Neural progenitor cell (in vitro differentiated cells): ENCODE results near the gene PRPF31.

Experiments used
- CTCF ChIP-seq: fragments of 200-600 bp; sonication (generic); IDR thresholded peaks from 2 replicates; pipeline ENCODE4 v1.5.1; 2017; ENCODE audit warnings: antibody characterized with exemption, mild to moderate bottlenecking
- EZH2phosphoT487 ChIP-seq: fragments of 200-600 bp; sonication (generic); IDR thresholded peaks from 2 replicates; pipeline ENCODE4 v1.6.1; 2017; ENCODE audit warnings: antibody characterized with exemption

GRCh38 chr19:54156490-54156889 is 40.9 kb downstream of the PRPF31 start:
- TF ChIP-seq CTCF (no peak), EZH2phosphoT487 (no peak)
